Middle frontal gyrus (tissue), 1 donor: ENCODE measurements around the gene PCID2.
"Not testable (repeated sequence)": the region's sequence is repeated elsewhere in the genome, so short reads cannot be mapped to it uniquely, and the experiment has no call there.

Experiments used
- DNase-seq: peaks from one replicate; pipeline ENCODE4 v3.0.0-alpha.2; 2015; ENCODE audit warnings: low spot score; ENCODE audit errors: extremely low spot score

Gene PCID2

GRCh38 chr13:113167155-113167554 is 41.3 kb downstream of the PCID2 start:
- no peak for DNase-seq

- no peak for DNase-seq
Observed at GRCh38 chr13:113166681-113167080, 41.8 kb downstream of the PCID2 start.

- DNase-seq: no peak
Observed at GRCh38 chr13:113166266-113166665, 42.2 kb downstream of the PCID2 start.

- DNase-seq: no peak
Observed at GRCh38 chr13:113164492-113164891, 44.0 kb downstream of the PCID2 start.

GRCh38 chr13:113162783-113163685 is 45.4 kb downstream of the PCID2 start:
- DNase-seq: no peak

GRCh38 chr13:113161975-113162374 is 46.5 kb downstream of the PCID2 start:
- not testable (repeated sequence) for DNase-seq

GRCh38 chr13:113161433-113161832 is 47.0 kb downstream of the PCID2 start:
- no peak for DNase-seq

GRCh38 chr13:113160983-113161382 is 47.5 kb downstream of the PCID2 start:
- no peak for DNase-seq

GRCh38 chr13:113159701-113160100 is 48.8 kb downstream of the PCID2 start:
- DNase-seq: no peak

- DNase-seq: no peak
Observed at GRCh38 chr13:113158946-113159345, 49.5 kb downstream of the PCID2 start.

- no peak for DNase-seq
Observed at GRCh38 chr13:113157929-113158747, 50.3 kb downstream of the PCID2 start, which contains the start of gene PROZ. TSS of gene PROZ (plus strand) at chr13:113158648. CDS start at chr13:113158661, 13 bp downstream.

- no peak for DNase-seq
Observed at GRCh38 chr13:113157206-113157928, 51.1 kb downstream of the PCID2 start.

GRCh38 chr13:113155982-113156655 is 52.4 kb downstream of the PCID2 start:
- DNase-seq: no peak

GRCh38 chr13:113155201-113155600 is 53.3 kb downstream of the PCID2 start:
- DNase-seq: no peak

GRCh38 chr13:113153810-113154748 is 54.4 kb downstream of the PCID2 start:
- DNase-seq: no peak

- DNase-seq: no peak
Observed at GRCh38 chr13:113152984-113153809, 55.3 kb downstream of the PCID2 start.

- DNase-seq: no peak
Observed at GRCh38 chr13:113152691-113152983, 55.8 kb downstream of the PCID2 start.

GRCh38 chr13:113151745-113152690 is 56.5 kb downstream of the PCID2 start:
- DNase-seq: no peak
